ENCODE results near the gene NCK2.
"Not testable (repeated sequence)": the region's sequence is repeated elsewhere in the genome, so short reads cannot be mapped to it uniquely, and the experiment has no call there.

Gene NCK2

DNA sequence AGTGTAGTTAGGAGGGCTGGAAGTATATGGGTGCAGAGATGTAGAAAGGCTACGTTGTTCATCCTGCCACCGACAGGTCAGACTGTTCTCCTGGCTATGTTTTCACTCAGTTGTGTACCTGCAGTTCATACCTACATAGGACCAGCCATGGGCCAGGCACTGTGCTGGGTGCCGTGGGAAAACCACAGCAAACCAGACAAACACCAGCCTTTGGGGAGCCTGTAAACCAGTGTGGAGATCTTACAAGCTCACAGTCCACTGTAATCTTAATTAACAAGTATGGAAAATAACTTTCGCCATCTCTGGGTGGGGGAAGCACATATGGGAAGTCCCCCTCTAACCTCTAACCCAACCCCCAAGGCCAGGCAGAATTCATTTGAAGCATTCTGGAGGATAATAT, 12.7 kb downstream of the NCK2 start:
- DNase-seq = no peak

DNA sequence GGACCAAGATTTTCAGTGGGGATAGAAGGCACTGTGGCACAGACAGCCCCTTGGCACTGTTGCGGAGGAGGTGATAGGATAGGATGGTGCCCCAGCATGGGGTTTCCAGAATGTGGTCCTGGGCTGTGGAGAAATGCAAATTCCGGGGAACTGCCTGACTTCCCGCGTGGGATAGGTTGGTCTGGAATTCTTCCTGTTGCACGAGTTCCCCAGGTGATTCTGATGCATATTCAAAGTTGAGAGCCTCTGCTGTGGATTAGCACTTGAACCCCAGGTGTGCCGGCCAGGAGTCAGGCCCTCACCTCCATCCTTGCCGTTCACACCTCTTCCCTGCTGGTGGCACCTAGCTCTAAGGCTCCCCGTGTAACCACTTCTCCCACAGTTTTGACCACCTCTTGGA, 15.5 kb downstream of the NCK2 start:
- DNase-seq = no peak

DNA sequence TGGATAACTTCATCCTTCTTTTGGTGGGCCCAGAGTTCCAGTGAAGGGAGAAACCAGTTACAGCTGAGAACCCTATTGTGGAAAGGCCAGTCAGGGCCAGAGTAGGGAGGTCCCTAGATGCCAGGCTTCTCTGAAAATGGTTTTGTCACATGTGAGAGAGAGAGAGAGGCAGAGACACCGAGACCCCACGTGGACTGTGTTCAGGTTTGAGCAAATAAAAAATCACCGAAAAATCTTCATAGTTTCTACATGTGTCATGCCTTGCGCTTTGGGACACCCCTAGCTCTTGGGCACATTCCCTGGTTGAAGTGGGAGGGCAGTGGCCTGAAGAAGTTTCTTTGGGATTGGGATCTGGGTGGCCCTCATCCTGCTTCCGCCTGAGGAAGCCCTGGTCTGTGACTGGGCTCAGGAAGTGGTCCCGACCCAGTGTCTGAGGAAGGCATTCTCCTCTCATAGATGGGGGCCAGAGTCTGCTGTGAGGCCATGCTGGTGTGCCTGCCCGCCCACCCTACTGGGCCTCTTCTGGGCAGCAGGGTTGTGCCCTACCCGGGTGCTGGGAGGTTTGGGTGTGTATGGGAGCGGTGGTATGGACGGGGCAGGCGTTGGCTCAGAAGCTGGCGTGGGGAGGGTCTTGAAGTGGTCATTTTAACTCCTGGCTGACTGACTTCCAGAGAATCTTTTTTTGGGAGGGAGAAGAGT, 16.1 kb downstream of the NCK2 start:
- no peak for DNase-seq

- no peak for DNase-seq
These were observed 17.3 kb downstream of the NCK2 start for GRCh38 chr2:105761931-105762515.

DNA sequence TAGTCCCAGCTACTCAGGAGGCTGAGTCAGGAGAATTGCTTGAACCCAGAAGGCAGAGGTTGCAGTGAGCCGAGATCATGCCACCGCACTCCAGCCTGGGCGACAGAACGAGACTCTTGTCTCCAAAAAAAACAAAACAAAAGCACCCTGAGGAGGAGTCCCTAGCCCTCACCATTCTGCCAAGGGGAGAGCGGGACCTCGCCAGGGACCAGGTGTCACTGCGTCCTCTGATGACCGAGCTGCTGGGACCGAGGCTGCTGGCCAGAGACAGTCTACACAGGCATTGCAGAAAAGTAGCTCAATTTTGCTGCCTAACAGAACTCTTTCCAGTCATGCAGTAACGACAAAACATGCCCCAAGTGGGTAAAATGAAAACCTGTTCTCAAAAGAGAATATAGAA, 18.4 kb downstream of the NCK2 start:
- no peak for DNase-seq

- no peak for DNase-seq
These were observed 19.3 kb downstream of the NCK2 start for GRCh38 chr2:105764059-105764458.

- DNase-seq = peak; percentile 25
These were observed 20.9 kb downstream of the NCK2 start for GRCh38 chr2:105765415-105766299.

DNA sequence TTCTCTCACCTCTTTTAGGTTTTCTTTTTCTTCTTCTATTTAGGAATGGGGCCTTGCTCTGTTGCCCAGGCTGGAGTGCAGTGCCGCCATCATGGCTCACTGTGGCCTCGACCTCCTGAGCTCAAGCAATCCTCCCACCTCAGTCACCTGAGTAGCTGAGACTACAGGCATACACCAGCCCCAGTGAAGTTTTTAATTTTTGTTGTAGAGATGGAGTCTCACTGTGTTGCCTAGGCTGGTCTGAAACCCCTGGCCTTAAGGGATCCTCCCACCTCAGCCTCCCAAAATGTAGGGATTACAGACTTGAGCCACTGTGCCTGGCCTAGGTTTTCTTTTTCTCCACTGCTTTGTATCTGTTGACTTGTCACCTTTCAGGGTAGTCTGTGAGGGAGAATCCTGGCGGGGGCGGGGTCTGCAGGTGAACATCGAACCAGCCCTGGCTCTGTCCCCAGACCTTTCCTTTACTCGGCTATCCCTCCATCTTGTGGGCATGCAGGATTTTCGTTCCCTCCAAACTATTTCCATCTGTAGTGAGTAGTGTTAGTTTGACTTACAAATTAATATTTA, 21.7 kb downstream of the NCK2 start:
- DNase-seq = no peak

- no peak for DNase-seq
These were observed 23.5 kb downstream of the NCK2 start for GRCh38 chr2:105768176-105768575.

GRCh38 chr2:105768961-105769452, 24.3 kb downstream of the NCK2 start:
- peak; percentile 19 for DNase-seq

DNA sequence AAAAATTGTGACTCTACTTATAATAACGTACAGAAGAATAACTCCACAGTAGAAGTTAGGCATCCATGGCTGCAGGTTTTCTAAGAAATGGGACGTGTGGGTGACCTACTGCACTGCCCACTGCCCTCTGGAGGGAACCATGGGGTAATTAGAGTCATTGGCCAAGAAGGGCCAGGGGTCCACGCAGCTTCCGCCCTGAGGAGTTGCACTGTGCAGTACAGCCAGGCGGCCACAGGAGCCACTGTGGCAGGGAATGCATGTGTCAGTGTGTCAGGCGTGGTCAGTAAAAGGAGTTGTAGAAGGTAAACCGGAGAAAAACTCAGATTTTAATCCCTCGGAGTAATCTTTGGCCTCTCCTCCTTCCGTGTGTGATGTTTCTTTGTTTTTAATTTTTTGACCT, 24.8 kb downstream of the NCK2 start:
- no peak for DNase-seq

GRCh38 chr2:105770149-105770548, 25.4 kb downstream of the NCK2 start:
- no peak for DNase-seq

GRCh38 chr2:105771291-105771690, 26.6 kb downstream of the NCK2 start:
- not testable (repeated sequence) for DNase-seq

GRCh38 chr2:105771836-105772235, 27.1 kb downstream of the NCK2 start:
- DNase-seq = no peak

- DNase-seq = no peak
These were observed 27.6 kb downstream of the NCK2 start for GRCh38 chr2:105772362-105772761.

- no peak for DNase-seq
These were observed 28.9 kb downstream of the NCK2 start for GRCh38 chr2:105773568-105773967.

GRCh38 chr2:105774781-105775337, 30.1 kb downstream of the NCK2 start:
- no peak for DNase-seq

DNA sequence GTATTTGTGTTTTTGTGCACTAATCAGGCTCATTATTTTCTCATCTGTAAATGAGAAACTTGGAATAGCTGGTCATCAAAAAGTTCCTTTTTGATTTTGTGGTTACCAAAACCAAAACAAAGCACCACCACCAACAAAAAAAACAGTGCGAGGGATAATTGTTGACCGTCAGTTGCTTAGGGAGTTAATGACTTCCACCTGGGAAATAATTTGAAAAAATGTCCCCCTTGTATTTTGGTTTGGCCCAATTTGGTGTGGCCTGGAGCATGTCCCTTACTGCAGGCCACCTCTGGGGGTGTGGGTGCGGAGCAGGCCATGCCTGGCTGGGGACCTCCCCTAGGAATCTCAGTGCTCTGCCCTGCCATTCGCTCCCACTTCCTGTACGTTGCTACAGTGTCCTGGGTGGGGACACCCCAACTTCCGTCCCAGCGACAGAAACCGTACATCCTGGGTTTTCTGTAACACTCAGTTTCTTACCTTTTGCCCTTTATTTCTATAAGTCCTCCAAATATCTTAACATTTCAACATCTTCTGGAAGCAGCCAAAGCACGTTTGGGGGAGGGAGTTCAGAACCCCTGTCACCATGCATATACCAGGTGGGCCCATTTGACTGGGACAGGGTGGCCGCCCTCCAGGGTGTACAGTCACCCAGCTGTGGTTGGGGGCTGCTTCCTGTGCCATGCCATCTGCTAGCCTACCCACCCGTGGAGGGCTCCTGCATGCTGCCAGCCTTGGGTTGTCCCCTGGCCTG, 31.3 kb downstream of the NCK2 start:
- peak; percentile 36 for DNase-seq

DNA sequence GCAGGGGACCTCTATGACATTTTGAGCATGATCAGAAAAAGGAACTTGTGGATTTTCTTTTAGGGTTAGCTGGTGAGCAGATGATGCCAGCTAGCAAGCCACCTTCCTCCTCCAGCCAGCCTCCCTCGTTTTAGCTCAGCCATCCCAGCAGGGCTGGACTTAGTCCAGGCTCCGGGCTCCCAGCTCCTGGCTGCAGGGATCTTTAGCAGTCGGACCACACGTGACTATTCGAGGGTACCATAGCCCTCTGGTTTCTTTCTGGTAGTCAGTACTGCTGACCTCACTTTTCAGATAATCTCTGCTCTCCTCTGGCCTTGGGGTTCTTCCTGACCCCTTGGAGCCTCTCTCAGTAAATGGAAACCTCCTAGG, 31.8 kb downstream of the NCK2 start:
- no peak for DNase-seq

DNA sequence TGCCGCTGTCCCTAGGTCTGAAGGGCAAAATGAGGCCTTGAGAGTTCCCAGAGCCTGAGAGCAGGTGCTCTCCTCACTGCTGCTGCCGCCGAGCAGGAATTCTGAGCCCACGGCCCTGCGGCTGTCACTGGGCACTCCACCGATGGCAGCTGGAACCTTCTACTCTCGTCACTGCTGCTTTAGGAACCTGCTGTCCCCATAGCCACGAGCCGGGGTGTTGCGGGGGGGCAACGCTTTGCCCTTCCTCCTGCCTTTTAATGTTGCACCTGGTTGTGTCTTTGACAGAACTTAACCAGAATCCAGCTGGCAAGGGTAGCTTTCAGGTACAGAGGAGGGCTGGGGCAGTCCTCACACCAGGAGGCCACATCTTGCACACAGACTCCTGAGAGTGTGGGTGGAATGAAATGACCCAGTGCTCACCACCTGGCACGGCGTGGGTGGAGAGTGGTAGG, 32.3 kb downstream of the NCK2 start:
- DNase-seq = no peak

GRCh38 chr2:105777506-105778055, 32.9 kb downstream of the NCK2 start:
- DNase-seq = no peak

DNA sequence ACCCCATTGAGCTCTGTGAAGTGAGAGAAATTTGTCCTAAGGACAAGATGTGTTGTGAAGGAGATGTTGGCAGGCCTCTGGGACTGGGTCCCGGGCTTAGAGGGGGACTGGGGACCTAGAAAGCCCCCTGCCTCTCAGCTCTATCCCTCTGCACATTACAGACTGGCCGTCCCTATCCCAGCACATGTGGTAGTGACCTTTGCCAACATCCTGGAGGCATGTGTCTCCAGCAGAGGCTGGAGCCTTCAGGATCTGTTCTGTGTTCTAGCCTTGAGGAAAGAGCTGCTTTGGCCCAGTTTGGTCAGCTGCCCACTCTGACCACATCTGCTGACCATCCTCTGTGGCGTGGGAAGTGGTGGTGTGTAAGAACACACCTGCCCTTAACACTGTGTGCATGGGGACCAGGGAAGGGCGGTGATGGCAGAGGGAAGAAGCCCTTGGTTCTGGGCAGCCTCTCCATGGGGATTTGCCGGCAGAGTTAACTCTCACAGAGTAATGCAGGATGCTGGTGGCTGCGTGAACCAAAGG, 33.4 kb downstream of the NCK2 start:
- no peak for DNase-seq

Data from stimulated activated naive CD4-positive, alpha-beta T cell treated with Interleukin-2 at 50 U/mL for 16 hours (primary cell).